ENCODE measurements around the gene COL18A1. TPM values are rescaled to one million over a fixed set of nuclear protein-coding genes. Genes with fewer than 3 reads are reported as not detected.

COL18A1 gene
- total and polyA plus RNA-seq, 3 experiments from 2014 or later: 1.9 to 4.7 (median 2.2) TPM

- no peaks in the 10 kb centered on the region for H3K9me3 Mint-ChIP-seq
- H3K36me3 ChIP-seq (ENCODE audit: insufficient read depth, low read length): no peaks in the 10 kb centered on the region
- ChIA-PET CTCF (no interaction called here), POLR2A (no interaction called here)
- no peak overlapping the region for H3K27ac Mint-ChIP-seq
- H3K4me1 ChIP-seq (ENCODE audit: insufficient read depth, low read length): no peaks in the 10 kb centered on the region
- no peak overlapping the region for H3K27ac ChIP-seq (ENCODE audit: low read depth, low read length)
- H3K36me3 Mint-ChIP-seq: no peaks in the 10 kb centered on the region
- peaks cover 2 to 10% of the 10 kb centered on the region in 2 donors for H3K27me3 Mint-ChIP-seq
- no peak overlapping the region for H3K4me3 Mint-ChIP-seq
- H3K9me3 ChIP-seq (ENCODE audit: low read length): no peaks in the 10 kb centered on the region
- DNase-seq: peak in 1 of 5 donors; percentile 30
- H3K4me1 Mint-ChIP-seq: no peaks in the 10 kb centered on the region
- H3K27me3 ChIP-seq (ENCODE audit: insufficient read depth, low read length, poor library complexity, severe bottlenecking): no peaks in the 10 kb centered on the region
- no peak overlapping the region for H3K4me3 ChIP-seq (ENCODE audit: low read length)
Measured at GRCh38 chr21:45420061-45421041, 15.4 kb downstream of the COL18A1 start.

- Mint-ChIP-seq H3K4me1 (no peaks in the 10 kb centered on the region), H3K27me3 (peaks cover 2 to 10% of the 10 kb centered on the region in 2 donors), H3K27ac (no peak overlapping the region), H3K4me3 (no peak overlapping the region), H3K9me3 (no peaks in the 10 kb centered on the region), H3K36me3 (no peaks in the 10 kb centered on the region)
- Histone ChIP-seq H3K27me3 (ENCODE audit: insufficient read depth, low read length, poor library complexity, severe bottlenecking) (no peaks in the 10 kb centered on the region), H3K27ac (ENCODE audit: low read depth, low read length) (no peak overlapping the region), H3K36me3 (ENCODE audit: insufficient read depth, low read length) (no peaks in the 10 kb centered on the region), H3K4me3 (ENCODE audit: low read length) (no peak overlapping the region), H3K9me3 (ENCODE audit: low read length) (no peaks in the 10 kb centered on the region), H3K4me1 (ENCODE audit: insufficient read depth, low read length) (no peaks in the 10 kb centered on the region)
- ChIA-PET POLR2A (no interaction called here), CTCF (no interaction called here)
- peak in 1 of 5 donors; percentile 33 for DNase-seq
Measured at GRCh38 chr21:45421071-45421845, 16.3 kb downstream of the COL18A1 start.

GRCh38 chr21:45421846-45422775 lies 17.1 kb downstream of the COL18A1 start:
- Histone ChIP-seq H3K4me3 (ENCODE audit: low read length) (no peak overlapping the region), H3K36me3 (ENCODE audit: insufficient read depth, low read length) (no peaks in the 10 kb centered on the region), H3K9me3 (ENCODE audit: low read length) (no peaks in the 10 kb centered on the region), H3K27ac (ENCODE audit: low read depth, low read length) (no peak overlapping the region), H3K4me1 (ENCODE audit: insufficient read depth, low read length) (no peaks in the 10 kb centered on the region), H3K27me3 (ENCODE audit: insufficient read depth, low read length, poor library complexity, severe bottlenecking) (no peaks in the 10 kb centered on the region)
- Mint-ChIP-seq H3K4me1 (no peaks in the 10 kb centered on the region), H3K27ac (peak overlapping the region in 1 of 8 donors; percentile 39), H3K4me3 (no peak overlapping the region), H3K36me3 (no peaks in the 10 kb centered on the region), H3K27me3 (peaks cover 0 to 4% of the 10 kb centered on the region in 2 donors), H3K9me3 (no peaks in the 10 kb centered on the region)
- POLR2A ChIA-PET: no interaction called here
- peak in 1 of 5 donors; percentile 30 for DNase-seq
- CTCF ChIA-PET: no interaction called here

DNA sequence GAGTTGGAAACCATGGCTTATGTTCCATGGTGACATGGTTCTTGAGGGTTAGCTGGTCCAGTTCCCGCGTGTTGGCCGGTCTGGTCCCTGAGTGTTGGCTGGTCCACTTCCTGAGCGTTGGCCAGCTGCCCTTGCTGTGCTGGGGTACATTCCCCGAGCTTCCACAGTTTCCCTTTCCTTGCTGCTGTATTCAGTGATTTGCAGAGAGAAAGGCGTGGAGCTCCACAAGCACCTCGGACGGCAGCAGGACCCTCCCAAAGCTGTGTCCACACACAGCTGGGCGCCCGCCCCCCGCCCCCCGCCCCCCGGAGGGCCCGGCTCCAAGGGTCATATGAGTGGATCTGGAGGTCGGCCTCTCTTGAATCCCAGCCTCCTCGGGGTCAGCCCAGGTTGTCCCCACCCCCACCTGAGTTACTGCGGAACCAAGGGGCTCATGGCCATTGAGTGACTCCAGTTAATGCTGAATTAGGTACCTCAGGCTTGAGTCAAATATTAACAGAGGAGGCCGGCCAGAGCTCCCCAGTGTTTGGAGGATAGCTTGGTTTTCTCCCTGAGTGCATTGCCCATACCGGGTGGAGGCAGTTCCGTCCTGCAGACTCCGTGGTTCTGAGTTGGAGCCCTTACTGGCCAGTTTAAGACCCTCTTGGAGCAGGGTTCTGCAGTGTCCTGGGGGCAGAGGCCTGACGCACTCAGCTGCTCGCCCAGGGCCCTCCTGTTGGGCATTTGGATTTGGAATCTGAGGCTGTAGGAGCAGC lies 18.4 kb downstream of the COL18A1 start:
- no peak overlapping the region for H3K4me3 Mint-ChIP-seq
- POLR2A ChIA-PET: no interaction called here

GRCh38 chr21:45423968-45424853 lies 19.2 kb downstream of the COL18A1 start:
- Mint-ChIP-seq H3K36me3 (no peaks in the 10 kb centered on the region), H3K27me3 (peaks cover 0 to 4% of the 10 kb centered on the region in 2 donors), H3K9me3 (no peaks in the 10 kb centered on the region), H3K27ac (no peak overlapping the region), H3K4me3 (no peak overlapping the region), H3K4me1 (no peaks in the 10 kb centered on the region)
- no peaks in the 10 kb centered on the region for H3K36me3 ChIP-seq (ENCODE audit: insufficient read depth, low read length)
- H3K27ac ChIP-seq (ENCODE audit: low read depth, low read length): no peak overlapping the region
- no peak overlapping the region for H3K4me3 ChIP-seq (ENCODE audit: low read length)
- H3K4me1 ChIP-seq (ENCODE audit: insufficient read depth, low read length): no peaks in the 10 kb centered on the region
- H3K27me3 ChIP-seq (ENCODE audit: insufficient read depth, low read length, poor library complexity, severe bottlenecking): no peaks in the 10 kb centered on the region
- no peaks in the 10 kb centered on the region for H3K9me3 ChIP-seq (ENCODE audit: low read length)
- DNase-seq: no peak
- CTCF ChIA-PET: no interaction called here
- POLR2A ChIA-PET: no interaction called here

More for the DNA sequence above, 18.4 kb downstream of the COL18A1 start:
- H3K9me3 Mint-ChIP-seq: no peaks in the 10 kb centered on the region
- no peaks in the 10 kb centered on the region for H3K36me3 ChIP-seq (ENCODE audit: insufficient read depth, low read length)
- peak in 1 of 5 donors; percentile 23 for DNase-seq
- H3K27me3 Mint-ChIP-seq: peaks cover 0 to 4% of the 10 kb centered on the region in 2 donors
- no peaks in the 10 kb centered on the region for H3K4me1 Mint-ChIP-seq
- no peaks in the 10 kb centered on the region for H3K36me3 Mint-ChIP-seq
- H3K4me1 ChIP-seq (ENCODE audit: insufficient read depth, low read length): no peaks in the 10 kb centered on the region
- no peaks in the 10 kb centered on the region for H3K9me3 ChIP-seq (ENCODE audit: low read length)
- H3K27ac ChIP-seq (ENCODE audit: low read depth, low read length): no peak overlapping the region
- CTCF ChIA-PET: interaction anchor here (0.9 kb wide), 1 partner anchor 271 kb away, joined by 3 read pairs; no protein-coding TSS in a partner anchor
- no peak overlapping the region for H3K4me3 ChIP-seq (ENCODE audit: low read length)
- H3K27me3 ChIP-seq (ENCODE audit: insufficient read depth, low read length, poor library complexity, severe bottlenecking): no peaks in the 10 kb centered on the region
- no peak overlapping the region for H3K27ac Mint-ChIP-seq

- CTCF ChIA-PET: no interaction called here
- H3K4me1 Mint-ChIP-seq: no peaks in the 10 kb centered on the region
- H3K27me3 Mint-ChIP-seq: peaks cover 0 to 4% of the 10 kb centered on the region in 2 donors
Measured at GRCh38 chr21:45424854-45425795, 20.2 kb downstream of the COL18A1 start.

More at GRCh38 chr21:45424854-45425795, 20.2 kb downstream of the COL18A1 start:
- Mint-ChIP-seq H3K36me3 (no peaks in the 10 kb centered on the region), H3K27ac (no peak overlapping the region), H3K4me3 (no peak overlapping the region), H3K9me3 (no peaks in the 10 kb centered on the region)
- no peaks in the 10 kb centered on the region for H3K4me1 ChIP-seq (ENCODE audit: insufficient read depth, low read length)
- no peak for DNase-seq
- POLR2A ChIA-PET: no interaction called here
- H3K27ac ChIP-seq (ENCODE audit: low read depth, low read length): no peak overlapping the region
- no peaks in the 10 kb centered on the region for H3K27me3 ChIP-seq (ENCODE audit: insufficient read depth, low read length, poor library complexity, severe bottlenecking)
- no peaks in the 10 kb centered on the region for H3K9me3 ChIP-seq (ENCODE audit: low read length)
- H3K4me3 ChIP-seq (ENCODE audit: low read length): no peak overlapping the region
- no peaks in the 10 kb centered on the region for H3K36me3 ChIP-seq (ENCODE audit: insufficient read depth, low read length)

All from CD8-positive, alpha-beta memory T cell (primary cell).